ENCODE data around the gene NAIF1.
"Not testable (repeated sequence)": the region's sequence is repeated elsewhere in the genome, so short reads cannot be mapped to it uniquely, and the experiment has no call there.

Gene NAIF1

DNA sequence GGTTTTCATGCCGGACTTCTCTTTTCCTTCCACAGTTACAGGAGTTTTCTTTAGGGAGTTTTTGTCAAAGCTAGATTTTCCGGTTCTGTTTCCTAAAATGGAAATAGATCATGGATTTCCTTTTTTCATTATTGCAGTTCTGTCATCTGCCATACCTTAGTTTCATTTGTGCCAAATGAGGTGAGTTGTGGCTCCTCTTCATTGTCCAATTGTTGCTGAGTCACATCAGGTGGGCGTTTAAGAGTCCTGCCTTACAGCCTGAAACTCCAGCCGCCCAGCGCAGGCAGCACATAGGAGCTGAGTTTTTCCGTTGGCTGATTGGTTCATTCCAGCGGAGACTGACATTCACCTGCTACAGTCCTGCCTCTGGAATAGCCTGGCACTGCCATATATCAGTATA, 15.0 kb upstream of the NAIF1 start:
- DNase-seq: no peak

GRCh38 chr9:128081056-128081455, 13.9 kb upstream of the NAIF1 start:
- no peak for DNase-seq

DNA sequence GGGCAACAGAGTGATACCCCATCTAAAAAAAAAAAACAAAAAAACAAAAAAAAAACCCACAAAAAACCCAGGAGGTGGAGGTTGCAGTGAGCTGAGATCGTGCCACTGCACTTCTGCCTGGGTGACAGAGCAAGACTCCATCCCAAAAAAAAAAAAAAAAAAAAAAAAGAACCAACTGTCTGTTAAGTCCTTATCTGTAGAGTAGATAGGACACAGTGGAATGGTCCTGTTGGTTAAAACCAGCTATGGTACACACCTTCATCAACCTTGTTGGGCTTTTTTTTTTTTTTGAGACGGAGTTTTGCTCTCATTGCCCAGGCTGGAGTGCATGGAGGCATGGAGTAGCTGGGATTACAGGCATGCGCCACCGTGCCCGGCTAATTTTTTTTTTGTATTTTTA, 13.1 kb upstream of the NAIF1 start:
- DNase-seq: no peak

GRCh38 chr9:128078504-128079434, 11.6 kb upstream of the NAIF1 start:
- no peak for DNase-seq

DNA sequence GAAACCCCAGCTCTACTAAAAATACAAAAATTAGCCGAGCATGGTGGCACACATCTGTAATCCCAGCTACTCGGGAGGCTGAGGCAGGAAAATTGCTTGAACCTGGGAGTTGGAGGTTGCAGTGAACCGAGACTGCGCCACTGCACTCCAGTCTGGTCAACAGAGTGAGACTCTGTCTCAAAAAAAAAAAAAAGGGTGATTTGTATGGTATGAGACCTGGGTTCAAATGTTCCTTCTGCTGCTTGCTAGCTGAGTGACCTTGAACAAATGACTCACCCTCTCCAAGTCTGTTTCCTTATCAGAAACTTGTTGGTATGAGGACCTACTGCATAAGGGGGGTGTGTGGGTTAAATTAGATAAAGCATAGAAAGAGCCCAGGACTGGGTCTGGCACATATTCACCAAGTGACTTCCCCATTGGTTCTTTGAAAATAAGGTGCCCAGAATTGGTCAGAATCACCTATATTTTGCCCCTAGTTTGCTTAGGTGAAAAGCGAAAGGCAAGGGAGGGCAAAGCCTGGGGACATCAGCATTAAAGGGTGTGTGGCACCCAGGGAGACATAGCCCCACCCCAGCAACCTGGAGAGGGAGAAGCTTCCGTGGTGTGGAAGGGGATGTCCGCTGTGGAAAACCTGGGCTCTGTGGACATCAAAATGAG, 10.9 kb upstream of the NAIF1 start:
- DNase-seq: no peak

DNA sequence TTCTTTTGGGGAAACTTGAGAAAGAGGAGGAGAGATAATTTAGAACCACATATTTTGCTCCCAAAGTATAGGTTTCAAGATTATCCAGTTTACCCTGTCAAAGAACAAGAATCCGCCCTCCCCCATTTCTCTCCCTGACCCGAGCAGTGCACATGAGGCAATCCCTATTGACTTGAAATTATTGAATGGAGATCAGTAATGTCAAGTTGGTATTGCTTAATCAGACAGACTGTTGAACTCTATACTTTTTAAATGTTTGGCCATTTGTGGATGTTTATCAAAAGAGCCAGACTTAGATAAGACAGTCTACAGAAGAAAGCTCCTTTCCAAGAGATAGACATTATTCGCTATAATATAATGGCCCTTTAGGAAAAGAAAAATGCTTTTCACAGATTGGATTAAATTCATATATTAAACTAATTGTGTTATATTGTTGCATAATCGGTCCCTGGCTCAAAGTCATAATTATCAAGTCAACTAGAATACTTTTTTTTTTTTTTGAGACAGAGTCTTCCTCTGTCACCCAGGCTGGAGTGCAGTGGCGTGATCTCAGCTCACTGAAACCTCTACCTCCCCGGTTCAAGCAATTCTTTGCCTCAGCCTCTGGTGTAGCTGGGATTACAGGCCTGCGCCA, 6.2 kb upstream of the NAIF1 start:
- DNase-seq: no peak

GRCh38 chr9:128072144-128073021, 5.3 kb upstream of the NAIF1 start:
- DNase-seq: peak; percentile 74

GRCh38 chr9:128071475-128071874, 4.4 kb upstream of the NAIF1 start:
- DNase-seq: not testable (repeated sequence)

DNA sequence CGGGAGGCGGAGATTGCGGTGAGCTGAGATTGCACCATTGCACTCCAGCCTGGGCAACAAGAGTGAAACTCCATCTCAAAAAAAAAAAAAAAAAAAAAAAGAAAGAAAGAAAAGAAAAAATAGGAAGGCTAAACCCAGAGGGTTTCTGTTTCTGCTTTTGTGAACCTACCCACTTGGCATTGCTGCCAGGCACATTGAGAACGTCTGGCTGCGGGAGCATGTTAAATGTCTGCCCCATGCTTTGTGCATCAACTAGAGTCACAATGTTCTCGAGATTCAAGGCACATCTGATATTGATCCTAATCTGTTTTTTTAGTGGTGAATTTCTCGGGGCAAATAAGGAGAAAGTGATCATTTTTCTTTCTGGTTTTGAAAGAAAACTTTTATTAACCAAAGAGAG, 3.8 kb upstream of the NAIF1 start:
- no peak for DNase-seq

- no peak for DNase-seq
Observed at GRCh38 chr9:128068386-128069205, 1.5 kb upstream of the NAIF1 start.

DNA sequence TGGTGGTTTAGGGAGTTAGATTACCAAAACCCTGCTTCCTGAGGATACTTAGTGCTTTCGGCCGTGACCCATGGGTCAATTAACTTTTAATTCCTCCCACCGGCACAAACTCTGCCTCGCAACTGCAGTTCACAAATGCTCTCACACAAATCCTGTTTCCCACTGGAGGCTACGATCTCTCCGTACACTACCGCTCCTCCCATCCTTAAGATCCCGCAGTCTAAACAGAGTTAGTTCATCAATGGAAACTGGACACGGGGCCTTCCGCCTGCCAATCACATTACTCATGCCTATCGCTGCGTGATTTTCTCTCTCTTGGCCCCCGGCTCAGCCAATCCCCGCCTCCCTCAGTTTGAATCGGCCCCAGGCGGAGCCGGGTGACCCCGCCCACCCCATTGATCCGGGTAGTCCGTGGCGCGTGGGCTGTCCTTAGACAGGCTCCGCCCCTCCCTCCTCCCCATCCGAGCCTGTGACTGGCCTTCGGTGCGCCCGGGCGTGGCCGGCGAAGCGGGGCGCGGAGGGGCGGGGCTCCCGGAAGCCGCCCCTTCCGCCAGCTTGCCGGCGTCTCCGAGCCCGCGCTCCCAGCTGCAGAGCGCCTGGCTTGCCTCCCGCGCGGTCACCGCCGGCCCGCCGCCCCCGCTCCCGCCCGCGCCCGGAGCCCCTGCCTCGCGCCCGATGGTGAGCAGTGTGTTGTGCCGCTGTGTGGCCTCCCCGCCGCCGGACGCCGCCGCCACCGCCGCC, 695 bp upstream of the NAIF1 start, which contains the start of gene SLC25A25:
SLC25A25 (plus strand) TSS at position 588 of the 741 bp plus-strand sequence; CDS start at position 676, 88 bp downstream.
- peak; percentile 94 for DNase-seq

DNA sequence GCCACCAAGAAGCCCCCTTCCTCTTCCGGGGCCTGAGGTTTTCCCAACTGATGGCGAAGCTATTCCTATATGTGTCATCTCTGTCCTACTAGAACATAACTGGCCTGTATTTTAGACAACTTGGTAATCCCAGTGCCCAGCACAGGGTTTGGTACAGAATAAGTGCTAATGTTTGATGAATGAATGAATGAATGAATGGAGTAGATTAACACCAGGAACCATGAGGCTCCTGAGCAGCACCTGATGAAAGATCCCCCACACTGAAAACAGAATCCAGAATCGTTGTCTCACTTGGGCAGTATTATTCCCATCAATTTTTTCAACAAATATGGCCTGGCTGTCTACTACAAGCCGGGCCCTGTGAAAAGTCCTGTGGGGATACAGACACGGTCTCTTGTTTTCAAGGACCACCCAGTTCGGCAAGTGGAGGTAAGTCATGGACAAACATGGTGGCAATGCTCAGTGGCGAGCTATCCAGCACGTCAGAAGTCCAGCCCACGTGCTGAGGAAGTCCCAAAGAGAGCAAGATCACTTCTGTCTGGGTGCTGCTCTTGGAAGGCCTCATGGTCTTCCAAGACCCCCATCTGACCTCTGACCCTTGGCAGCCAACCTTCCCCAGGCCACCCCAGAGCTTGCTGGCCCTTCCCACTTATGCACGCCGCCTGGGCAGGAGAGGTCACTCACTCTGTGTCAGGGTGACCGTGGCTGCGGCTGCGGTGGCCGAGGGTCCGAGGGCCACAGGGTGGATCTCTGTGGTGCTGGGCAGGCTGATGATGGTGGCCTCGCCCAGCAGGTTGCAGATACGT, 1.0 kb downstream of the NAIF1 start:
- DNase-seq: no peak

DNA sequence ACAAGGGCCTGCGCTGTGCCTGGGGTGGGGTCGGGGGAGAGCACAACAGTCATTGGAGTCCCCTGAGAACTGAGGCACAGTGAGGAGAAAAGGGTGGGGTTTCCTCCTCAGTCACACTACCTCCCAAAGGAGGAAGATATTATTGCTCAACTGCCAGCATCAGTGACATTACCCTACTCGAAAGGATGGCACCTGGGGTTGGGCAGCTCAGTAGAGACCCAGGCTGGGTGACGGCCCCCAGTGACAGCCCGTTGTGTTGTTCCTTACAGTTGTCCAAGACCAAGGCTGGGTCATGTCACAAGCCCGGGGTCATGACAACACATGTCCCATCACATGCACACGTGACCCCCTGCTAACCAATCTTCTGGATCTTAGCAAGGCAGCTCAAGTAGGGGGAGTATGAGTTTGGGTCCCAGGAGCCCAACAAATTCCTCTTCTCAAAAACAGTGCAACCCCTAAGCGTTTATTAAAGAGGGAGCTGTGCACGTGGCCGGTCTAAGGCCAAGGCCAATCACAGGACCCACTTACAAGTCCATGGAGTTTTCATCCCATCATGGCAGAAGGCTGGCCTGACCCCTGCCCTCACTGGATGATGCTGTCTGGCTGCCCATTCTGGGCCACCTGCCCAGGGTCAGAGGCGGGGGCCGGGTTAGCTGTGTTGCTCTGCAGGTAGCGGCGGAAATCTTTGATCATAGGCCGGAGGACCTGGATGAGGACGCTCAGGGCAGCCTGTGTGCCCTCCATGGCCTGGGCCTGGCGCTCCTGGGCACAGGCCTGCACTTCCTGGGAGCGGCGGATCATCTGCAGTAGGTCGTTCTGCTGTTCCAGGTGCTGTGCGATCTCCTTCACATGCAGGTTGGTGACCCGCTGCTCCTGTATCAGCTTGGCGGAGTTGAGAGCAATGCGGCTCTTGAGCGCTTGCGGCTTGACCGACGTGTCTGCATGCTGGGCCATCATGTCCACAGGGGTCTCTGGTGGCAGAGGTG, 4.0 kb downstream of the NAIF1 start:
- no peak for DNase-seq

- DNase-seq: no peak
Observed at GRCh38 chr9:128062279-128062678, 4.8 kb downstream of the NAIF1 start.

DNA sequence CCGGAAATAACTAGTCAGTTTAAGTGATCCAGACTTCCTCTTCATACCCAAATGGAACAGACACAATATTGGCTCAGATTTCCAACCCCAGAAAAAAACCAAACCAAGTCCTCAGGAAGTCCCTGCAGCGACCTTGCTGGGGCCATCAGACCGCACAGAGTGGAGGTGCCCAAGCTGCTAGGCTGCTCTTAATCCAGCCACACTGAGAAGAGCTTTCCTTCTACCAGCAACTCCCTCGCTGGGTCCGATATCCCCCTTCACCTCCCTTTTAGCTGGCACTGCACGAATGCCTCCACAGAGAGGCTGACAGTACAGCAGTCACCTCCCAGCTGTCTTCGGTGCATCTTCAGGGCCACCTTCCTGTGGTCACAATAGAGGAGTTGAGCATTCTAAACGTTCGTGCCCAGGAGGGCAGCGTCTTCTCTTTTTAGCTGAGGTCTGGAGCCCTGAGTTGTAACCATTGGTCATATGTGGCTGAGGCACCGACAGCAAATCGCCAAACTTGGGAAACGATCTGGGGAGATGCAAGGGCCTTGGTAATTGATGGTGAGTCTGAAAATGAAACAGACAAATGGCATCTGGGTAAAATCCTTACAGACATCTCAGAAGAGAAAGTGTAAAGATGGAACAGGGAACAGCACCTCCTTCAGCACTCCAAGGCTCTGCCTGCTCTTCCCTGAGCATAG, 5.7 kb downstream of the NAIF1 start:
- DNase-seq: no peak

GRCh38 chr9:128059365-128059983, 7.6 kb downstream of the NAIF1 start:
- no peak for DNase-seq

DNA sequence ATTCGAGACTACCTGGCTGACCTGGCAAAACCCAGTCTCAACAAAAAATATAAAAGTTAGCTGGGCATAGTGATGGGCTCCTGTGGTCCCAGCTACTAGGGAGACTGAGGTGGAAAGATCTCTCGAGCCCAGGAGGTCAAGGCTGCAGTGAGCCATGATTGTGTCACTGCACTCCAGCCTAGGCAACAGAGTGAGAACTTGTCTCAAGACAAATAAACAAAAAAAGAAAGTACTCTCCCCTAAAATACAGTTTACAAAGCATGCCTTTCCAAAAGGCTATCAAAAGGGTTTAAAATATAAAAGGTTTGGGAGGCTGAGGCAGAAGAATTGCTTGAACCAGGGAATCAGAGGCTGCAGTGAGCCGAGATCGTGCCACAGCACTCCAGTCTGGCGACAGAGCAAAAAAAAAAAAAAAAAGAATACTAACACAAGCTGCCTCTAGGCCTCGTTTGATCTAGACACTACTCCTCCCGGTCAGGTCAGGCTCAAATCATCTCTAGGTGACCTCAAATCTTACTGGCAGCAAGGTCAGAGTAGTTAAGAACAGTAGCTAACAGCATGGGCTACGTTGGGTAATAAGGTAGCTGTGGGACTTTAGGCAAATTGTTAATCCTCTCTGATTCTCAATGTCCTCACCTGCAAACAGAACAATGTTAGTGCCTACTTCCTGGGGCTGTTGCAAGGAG, 9.3 kb downstream of the NAIF1 start:
- no peak for DNase-seq
